A673 (cell line): Measurements from ENCODE around the gene RGS6. TPM values are rescaled to one million over a fixed set of nuclear protein-coding genes. Genes with fewer than 3 reads are reported as not detected.

Source experiments
- BruUV-seq: library from RNA; stranded (reverse); fragments of 400-500 nt; replicated peaks from 2 replicates; lab custom pipeline; 2021; lab: Mats Ljungman, UMichigan
- CTCF ChIA-PET: fragments of 300-600 bp; sonication (Branson Sonifier 250); formaldehyde crosslinking; loops from one replicate; lab custom pipeline; 2022; ENCODE audit warnings: antibody characterized with exemption; lab: Charles Lee
- POLR2A ChIA-PET: fragments of 300-600 bp; sonication (Branson Sonifier 250); formaldehyde crosslinking; loops from one replicate; lab custom pipeline; 2022; ENCODE audit warnings: antibody characterized with exemption; ENCODE audit not compliant: low non-redundant PET; lab: Charles Lee
- DNase-seq: peaks from one replicate; pipeline ENCODE4 v3.0.0-alpha.2; 2015; ENCODE audit warnings: low spot score
- H3K27ac ChIP-seq: fragments of 200-600 bp; sonication (generic); 2 replicates; pipeline ENCODE4 v1.5.1; 2016; ENCODE audit warnings: mixed run types, low read depth, mild to moderate bottlenecking, mixed read lengths, antibody characterized with exemption, low read length; ENCODE audit not compliant: poor library complexity, severe bottlenecking
- H3K27me3 ChIP-seq: fragments of 200-600 bp; sonication (generic); replicated peaks from 2 replicates; pipeline ENCODE4 v1.6.1; 2017; ENCODE audit warnings: mixed run types, low read depth, mild to moderate bottlenecking, mixed read lengths, antibody characterized with exemption, low read length; ENCODE audit not compliant: insufficient read depth, poor library complexity
- H3K36me3 ChIP-seq: fragments of 200-600 bp; sonication (generic); 2 replicates; pipeline ENCODE4 v1.6.1; 2016; ENCODE audit warnings: mixed run types, mild to moderate bottlenecking, mixed read lengths, antibody characterized with exemption, low read length; ENCODE audit not compliant: insufficient read depth, poor library complexity, severe bottlenecking
- H3K4me1 ChIP-seq: fragments of 200-600 bp; sonication (generic); 2 replicates; pipeline ENCODE4 v1.6.1; 2017; ENCODE audit warnings: mixed run types, mild to moderate bottlenecking, mixed read lengths, antibody characterized with exemption, low read length; ENCODE audit not compliant: insufficient read depth, poor library complexity, severe bottlenecking
- H3K4me3 ChIP-seq: fragments of 200-600 bp; sonication (generic); 2 replicates; pipeline ENCODE4 v1.5.1; 2016; ENCODE audit warnings: low read depth, mixed run types, mild to moderate bottlenecking, mixed read lengths, low read length; ENCODE audit not compliant: poor library complexity, severe bottlenecking
- H3K9me3 ChIP-seq: fragments of 200-600 bp; sonication (generic); 2 replicates; pipeline ENCODE4 v1.6.1; 2016; ENCODE audit warnings: mixed run types, low read depth, mild to moderate bottlenecking, mixed read lengths, antibody characterized with exemption, low read length; ENCODE audit not compliant: poor library complexity, severe bottlenecking
- EZH2 ChIP-seq: fragments of 200-600 bp; sonication (generic); IDR thresholded peaks from 2 replicates; pipeline ENCODE4 v1.6.1; 2017; ENCODE audit warnings: borderline replicate concordance, low read depth, mild to moderate bottlenecking, mixed read lengths, antibody characterized with exemption, low read length; ENCODE audit not compliant: poor library complexity, severe bottlenecking
- intact Hi-C: fragments of 100-400 bp; cut with micrococcal nuclease; formaldehyde crosslinking; loops from one replicate; pipeline ENCODE4 v1.10.0; 2022; ENCODE audit not compliant: unreplicated experiment
- total RNA-seq: library from RNA; stranded (reverse); gene quantifications from 2 replicates; pipeline ENCODE4 v1.2.3, GENCODE V29; 2021
- TF ChIP-seq, protein P1 (sequence below): fragments of 300-800, 200-600 bp; sonication (generic); conservative IDR thresholded peaks from 2 replicates; pipeline ENCODE4 v1.5.1; 2017; ENCODE audit warnings: low read depth, mild to moderate bottlenecking, antibody characterized with exemption, low read length, moderate library complexity, mixed read lengths

Gene RGS6
- total RNA-seq, 1 experiment from 2014 or later, result not detected

DNA sequence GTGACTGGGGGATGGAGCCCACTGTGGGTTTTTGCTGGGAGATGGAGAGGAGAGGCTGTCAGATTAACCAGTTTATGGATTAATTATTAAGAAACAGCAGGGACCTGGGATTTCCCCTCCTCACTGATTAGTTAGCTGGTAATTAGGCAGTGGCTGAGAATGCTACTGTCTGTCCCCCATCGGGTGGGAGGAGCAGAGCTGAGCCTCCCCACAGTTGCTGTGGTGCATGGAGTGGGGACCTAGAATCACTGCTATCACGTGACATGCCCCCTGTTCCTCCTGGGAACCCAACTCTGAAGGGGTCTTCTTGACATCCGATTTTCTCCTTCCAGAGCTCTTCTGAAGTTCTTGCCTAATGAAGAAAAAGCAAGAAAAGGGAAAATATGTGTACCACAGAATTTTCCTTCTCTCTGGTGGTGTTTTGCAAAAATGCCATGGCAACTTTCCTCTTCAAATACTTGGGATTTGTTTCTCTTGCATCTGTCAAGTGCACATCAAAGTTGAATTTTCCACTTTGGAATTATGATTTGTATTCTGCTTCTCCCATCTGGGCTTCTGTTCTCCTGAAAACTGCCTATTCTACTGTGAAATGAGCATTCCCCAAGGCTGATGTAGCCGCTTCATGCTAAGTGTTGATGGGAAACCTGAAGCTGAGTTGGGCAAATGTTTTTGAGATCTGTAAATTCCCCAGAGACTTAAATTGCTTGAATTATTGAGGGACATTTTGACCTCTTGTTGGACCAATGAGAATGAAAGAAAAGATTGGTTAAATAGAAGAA lies 264.2 kb downstream of the RGS6 start:
- Histone ChIP-seq H3K9me3 (no peaks in the 10 kb centered on the region), H3K27me3 (no peaks in the 10 kb centered on the region), H3K27ac (no peak overlapping the region), H3K4me3 (no peak overlapping the region), H3K36me3 (no peaks in the 10 kb centered on the region), H3K4me1 (no peaks in the 10 kb centered on the region)
- no TSS peak for BruUV-seq
- intact Hi-C loops, result no loop called here
- TF ChIP-seq, protein P1, sequence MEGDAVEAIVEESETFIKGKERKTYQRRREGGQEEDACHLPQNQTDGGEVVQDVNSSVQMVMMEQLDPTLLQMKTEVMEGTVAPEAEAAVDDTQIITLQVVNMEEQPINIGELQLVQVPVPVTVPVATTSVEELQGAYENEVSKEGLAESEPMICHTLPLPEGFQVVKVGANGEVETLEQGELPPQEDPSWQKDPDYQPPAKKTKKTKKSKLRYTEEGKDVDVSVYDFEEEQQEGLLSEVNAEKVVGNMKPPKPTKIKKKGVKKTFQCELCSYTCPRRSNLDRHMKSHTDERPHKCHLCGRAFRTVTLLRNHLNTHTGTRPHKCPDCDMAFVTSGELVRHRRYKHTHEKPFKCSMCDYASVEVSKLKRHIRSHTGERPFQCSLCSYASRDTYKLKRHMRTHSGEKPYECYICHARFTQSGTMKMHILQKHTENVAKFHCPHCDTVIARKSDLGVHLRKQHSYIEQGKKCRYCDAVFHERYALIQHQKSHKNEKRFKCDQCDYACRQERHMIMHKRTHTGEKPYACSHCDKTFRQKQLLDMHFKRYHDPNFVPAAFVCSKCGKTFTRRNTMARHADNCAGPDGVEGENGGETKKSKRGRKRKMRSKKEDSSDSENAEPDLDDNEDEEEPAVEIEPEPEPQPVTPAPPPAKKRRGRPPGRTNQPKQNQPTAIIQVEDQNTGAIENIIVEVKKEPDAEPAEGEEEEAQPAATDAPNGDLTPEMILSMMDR, result no peak
- ChIA-PET POLR2A (no interaction called here), CTCF (no interaction called here)
- DNase-seq, result no peak

DNA sequence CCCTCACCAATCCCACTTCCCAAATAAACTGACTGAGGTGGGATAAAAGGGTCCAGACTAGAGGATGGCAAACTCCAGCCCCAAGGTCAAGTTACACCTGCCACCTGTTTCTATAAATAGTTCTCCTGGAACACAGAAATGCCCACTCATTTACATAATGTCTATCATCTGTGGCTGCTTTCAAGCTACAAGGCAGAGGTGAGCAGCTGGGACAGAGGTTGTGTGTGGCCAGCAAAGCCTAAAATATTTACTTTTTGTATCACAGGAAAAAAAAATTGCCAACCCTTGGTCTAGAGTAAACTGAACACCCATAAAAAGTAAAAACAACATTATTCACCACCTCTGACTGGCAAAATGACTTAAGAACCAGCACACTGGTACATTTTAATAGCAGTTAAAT lies 269.4 kb downstream of the RGS6 start:
- no peak for DNase-seq
- no TSS peak for BruUV-seq
- TF ChIP-seq, protein P1, result no peak
- no peak for TF ChIP-seq EZH2

DNA sequence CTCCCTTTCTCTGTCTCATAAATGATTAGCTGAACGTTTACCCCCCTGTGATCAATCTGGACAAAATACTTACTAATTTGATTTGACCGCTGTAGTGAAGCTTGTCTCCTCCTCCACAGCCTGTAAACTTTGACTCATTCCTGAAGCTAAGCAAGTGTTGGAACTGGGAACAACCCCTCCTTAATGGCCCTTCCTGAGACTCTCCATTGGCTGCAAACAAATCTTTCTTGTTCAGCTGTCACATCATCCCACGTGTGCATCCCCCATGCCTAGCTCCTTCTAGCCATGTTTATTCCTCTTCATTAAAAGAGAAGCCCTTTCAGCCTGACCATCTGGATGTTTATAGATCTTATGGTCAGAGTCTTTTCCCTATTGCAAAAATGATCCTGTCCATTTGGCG lies 281.2 kb downstream of the RGS6 start:
- no peak overlapping the region for H3K4me3 ChIP-seq
- no peak for DNase-seq
- BruUV-seq, result no TSS peak
- H3K9me3 ChIP-seq, result no peaks in the 10 kb centered on the region
- CTCF ChIA-PET, result no interaction called here
- POLR2A ChIA-PET, result no interaction called here
- TF ChIP-seq EZH2, result no peak
- TF ChIP-seq, protein P1, result no peak
- no peaks in the 10 kb centered on the region for H3K27me3 ChIP-seq
- H3K27ac ChIP-seq, result no peak overlapping the region
- no peaks in the 10 kb centered on the region for H3K4me1 ChIP-seq
- intact Hi-C loops, result no loop called here
- no peaks in the 10 kb centered on the region for H3K36me3 ChIP-seq

More for the DNA sequence above, 269.4 kb downstream of the RGS6 start:
- ChIA-PET POLR2A (no interaction called here), CTCF (no interaction called here)
- Histone ChIP-seq H3K27me3 (no peaks in the 10 kb centered on the region), H3K9me3 (no peaks in the 10 kb centered on the region), H3K4me3 (no peak overlapping the region), H3K36me3 (no peaks in the 10 kb centered on the region), H3K4me1 (no peaks in the 10 kb centered on the region), H3K27ac (no peak overlapping the region)
- intact Hi-C loops, result no loop called here
